Lung (tissue), 12 donors: ENCODE results near the gene MYLK3. TPM values are rescaled to one million over a fixed set of nuclear protein-coding genes. Genes with fewer than 3 reads are reported as not detected.

Experiments
- ATAC-seq: fragments of 200-7000 bp; cut with Tn5 transposase; one replicate; pipeline ENCODE4 v1.9.1; 2020; ENCODE audit warnings: moderate number of reproducible peaks; ENCODE audit not compliant: insufficient read depth, low FRiP score
- DNase-seq, 3 donors: peaks; one replicate each; pipeline ENCODE4 v3.0.0-alpha.2; 2013 to 2017
- H3K27ac ChIP-seq, 2 donors: one replicate each; pipeline ENCODE4 v1.5.1; 2013; ENCODE audit warnings: mild to moderate bottlenecking in 2 of 2, moderate library complexity in 2 of 2, control low read depth in 1 of 2, inconsistent platforms in 1 of 2, low read depth in 1 of 2, low read length in 1 of 2
- H3K27me3 ChIP-seq, 3 donors: one replicate each; pipeline ENCODE4 v1.5.1; 2013; ENCODE audit warnings: low read length in 2 of 3; ENCODE audit not compliant: control insufficient read depth in 3 of 3, insufficient read depth in 3 of 3
- H3K36me3 ChIP-seq, 4 donors: one replicate each; pipeline ENCODE4 v1.5.1; 2013; ENCODE audit warnings: low read length in 4 of 4, mild to moderate bottlenecking in 1 of 4, moderate library complexity in 1 of 4; ENCODE audit not compliant: control insufficient read depth in 4 of 4, insufficient read depth in 4 of 4
- H3K4me1 ChIP-seq, 5 donors: one replicate each; pipeline ENCODE4 v1.5.1; 2013; ENCODE audit warnings: low read length in 5 of 5, mild to moderate bottlenecking in 2 of 5, moderate library complexity in 1 of 5; ENCODE audit not compliant: control insufficient read depth in 5 of 5, insufficient read depth in 5 of 5
- H3K4me3 ChIP-seq: one replicate; pipeline ENCODE4 v1.5.1; 2013; ENCODE audit warnings: mild to moderate bottlenecking, control low read depth, moderate library complexity
- H3K9ac ChIP-seq, 2 donors: one replicate each; pipeline ENCODE4 v1.5.1; 2013; ENCODE audit warnings: low read length in 2 of 2, control low read depth in 1 of 2; ENCODE audit not compliant: insufficient read depth in 1 of 2
- H3K9me3 ChIP-seq, 4 donors: one replicate each; pipeline ENCODE4 v1.5.1; 2013; ENCODE audit warnings: low read length in 3 of 4, mild to moderate bottlenecking in 1 of 4, moderate library complexity in 1 of 4; ENCODE audit not compliant: control insufficient read depth in 4 of 4, insufficient read depth in 3 of 4
- CTCF ChIP-seq: IDR thresholded peaks from 2 replicates; pipeline ENCODE4 v1.5.1; 2012; ENCODE audit warnings: mild to moderate bottlenecking; ENCODE audit errors: control extremely low read depth, extremely low read depth
- WGBS, 2 donors: extraction: QIAGEN DNeasy Blood & Tissue Kit; methylation state at CpG; one replicate each; pipeline ENCODE4 v1.1.7; 2013; 5-methylcytosine and 5-hydroxymethylcytosine counted together
- polyA plus RNA-seq, 2 donors: library from polyadenylated mRNA; stranded (reverse); fragments of 200-250 nt; gene quantifications; one replicate each; pipeline ENCODE4 v1.2.1, GENCODE V29; 2013
- total RNA-seq, 2 donors: library from RNA; depleted of rRNA in 1 of 2; stranded (reverse); fragments of >200 nt in 1 of 2; gene quantifications; one replicate each; pipeline ENCODE4 v1.2.1, GENCODE V29; 2014 to 2021
- donor health status: control.
- donor health status: control.
- donor health status: Bipolar disorder and iron deficiency.
- donor health status: healthy.
- donor health status: DM: yes; HTN: yes; CAD: no.

The MYLK3 gene
- total and polyA plus RNA-seq, 4 donors, result 0.16 to 4.6 (median 1.4) TPM

- no peak overlapping the region for H3K4me3 ChIP-seq
- DNase-seq, result no peak
- WGBS, 2 donors, result 93 to 94% methylated on average over 3 of the region's 3 CpGs
- peaks cover 0 to 7% (median 0%) of the 10 kb centered on the region in 4 donors for H3K36me3 ChIP-seq
- no peak for ATAC-seq
- H3K4me1 ChIP-seq, result no peaks in the 10 kb centered on the region
- TF ChIP-seq CTCF, result no peak
- no peaks in the 10 kb centered on the region for H3K27me3 ChIP-seq
- H3K9ac ChIP-seq, result no peak overlapping the region
- H3K27ac ChIP-seq, result no peak overlapping the region
- no peaks in the 10 kb centered on the region for H3K9me3 ChIP-seq
Measured at GRCh38 chr16:46700048-46700447, 48.1 kb downstream of the MYLK3 start.

GRCh38 chr16:46696957-46697356 lies 51.2 kb downstream of the MYLK3 start:
- peaks cover 0 to 4% (median 3%) of the 10 kb centered on the region in 4 donors for H3K36me3 ChIP-seq

GRCh38 chr16:46695937-46696336 lies 52.2 kb downstream of the MYLK3 start:
- peaks cover 0 to 8% (median 3%) of the 10 kb centered on the region in 5 donors for H3K4me1 ChIP-seq
- 92 to 98% methylated on average over 5 of the region's 5 CpGs for WGBS, 2 donors

More at GRCh38 chr16:46696957-46697356, 51.2 kb downstream of the MYLK3 start:
- no peak for TF ChIP-seq CTCF
- WGBS, 2 donors, result 66 to 86% methylated on average over 3 of the region's 3 CpGs
- Histone ChIP-seq H3K27me3 (no peaks in the 10 kb centered on the region), H3K4me1 (no peaks in the 10 kb centered on the region), H3K27ac (peak overlapping the region in 1 of 2 donors; percentile 3), H3K9ac (no peak overlapping the region), H3K4me3 (no peak overlapping the region), H3K9me3 (no peaks in the 10 kb centered on the region)
- DNase-seq (no peak), ATAC-seq (no peak)

More at GRCh38 chr16:46695937-46696336, 52.2 kb downstream of the MYLK3 start:
- peak overlapping the region in 1 of 2 donors; percentile 59 for H3K27ac ChIP-seq
- H3K4me3 ChIP-seq, result no peak overlapping the region
- ATAC-seq (no peak), DNase-seq (no peak)
- no peaks in the 10 kb centered on the region for H3K9me3 ChIP-seq
- no peak overlapping the region for H3K9ac ChIP-seq
- TF ChIP-seq CTCF, result no peak
- H3K27me3 ChIP-seq, result no peaks in the 10 kb centered on the region
- peaks cover 0 to 4% (median 1%) of the 10 kb centered on the region in 4 donors for H3K36me3 ChIP-seq
